ENCODE data around the gene PTGES.
"Not testable (repeated sequence)": the region's sequence is repeated elsewhere in the genome, so short reads cannot be mapped to it uniquely, and the experiment has no call there.

Gene PTGES, protein sequence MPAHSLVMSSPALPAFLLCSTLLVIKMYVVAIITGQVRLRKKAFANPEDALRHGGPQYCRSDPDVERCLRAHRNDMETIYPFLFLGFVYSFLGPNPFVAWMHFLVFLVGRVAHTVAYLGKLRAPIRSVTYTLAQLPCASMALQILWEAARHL

DNA sequence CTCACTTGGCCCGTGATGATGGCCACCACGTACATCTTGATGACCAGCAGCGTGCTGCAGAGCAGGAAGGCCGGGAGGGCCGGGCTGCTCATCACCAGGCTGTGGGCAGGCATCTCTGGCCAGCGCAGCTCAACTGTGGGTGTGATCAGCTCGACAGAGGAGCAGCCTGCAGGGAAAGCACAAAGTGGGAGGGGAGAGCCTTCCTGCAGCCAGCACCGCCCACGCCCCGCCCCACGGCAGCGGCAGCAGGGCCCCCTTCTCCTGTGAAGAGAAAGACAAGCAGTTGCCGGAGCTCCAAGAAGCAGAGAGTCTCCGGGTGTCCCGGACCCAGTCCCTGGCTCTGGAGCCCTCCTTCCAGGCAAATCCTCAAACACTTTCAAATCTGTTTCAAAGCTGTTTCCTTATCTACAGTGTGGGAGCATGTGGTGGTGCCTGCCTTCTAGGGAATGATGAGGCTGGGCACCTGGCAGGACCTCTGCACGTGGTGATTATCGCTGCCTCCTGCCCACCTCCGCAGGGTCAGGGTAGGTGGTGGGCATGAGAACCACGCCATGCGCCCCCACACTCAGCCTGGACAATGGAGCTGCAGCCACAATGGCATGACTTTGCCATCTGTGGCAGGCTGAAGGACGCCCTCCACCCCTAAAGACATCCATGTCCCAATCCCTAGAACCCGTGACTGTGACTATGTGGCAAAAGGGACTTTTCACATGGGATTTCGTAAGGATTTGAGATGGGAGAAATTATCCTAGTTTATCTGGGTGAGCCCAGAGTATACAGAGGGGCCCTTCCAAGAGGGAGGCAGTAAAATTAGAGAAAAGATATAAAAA lies at the start of gene PTGES:
TSS of gene PTGES (minus strand) at position 143 of the 830 bp plus-strand sequence. CDS start at position 113, 30 bp downstream.
- peak; percentile 34 for DNase-seq

DNA sequence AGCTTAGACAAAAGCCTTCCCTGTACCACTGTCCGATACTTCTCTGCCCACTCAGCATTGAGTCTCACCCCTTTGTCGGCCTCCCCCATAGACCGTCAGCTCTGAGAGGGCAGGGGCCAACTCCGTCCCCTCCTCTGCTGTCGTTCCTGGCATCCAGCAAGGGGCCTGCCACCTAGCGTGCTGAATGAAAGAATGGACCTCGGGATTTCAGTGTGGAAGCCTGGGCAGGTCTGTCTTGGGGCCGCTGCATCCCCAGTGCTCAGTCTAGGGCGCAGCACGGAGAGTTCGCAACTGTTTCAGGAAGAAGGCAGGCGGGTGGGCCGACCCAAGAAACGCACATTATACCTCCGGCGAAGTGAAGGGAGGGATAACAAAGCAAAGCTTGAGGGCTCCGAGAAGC lies 48.7 kb upstream of the PTGES start:
- DNase-seq, result no peak

DNA sequence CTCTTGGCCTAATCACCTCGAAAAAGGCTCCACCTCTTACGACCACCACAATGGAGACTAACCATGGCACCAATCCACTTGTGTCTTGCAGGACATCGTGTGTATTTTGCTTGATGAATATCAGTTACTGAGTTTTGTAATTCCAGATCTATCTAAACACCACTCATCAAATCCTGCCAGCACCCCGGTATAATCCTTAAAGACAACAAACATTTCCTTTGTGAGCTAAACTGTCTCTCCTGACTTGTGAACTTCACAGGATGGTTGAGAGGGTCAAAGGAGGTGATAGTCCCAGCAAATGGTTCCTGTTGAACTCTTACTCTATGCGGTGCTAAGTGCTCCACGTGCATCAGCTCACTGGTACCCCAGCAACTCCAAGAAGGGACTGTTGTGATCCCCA lies 46.1 kb upstream of the PTGES start:
- no peak for DNase-seq

DNA sequence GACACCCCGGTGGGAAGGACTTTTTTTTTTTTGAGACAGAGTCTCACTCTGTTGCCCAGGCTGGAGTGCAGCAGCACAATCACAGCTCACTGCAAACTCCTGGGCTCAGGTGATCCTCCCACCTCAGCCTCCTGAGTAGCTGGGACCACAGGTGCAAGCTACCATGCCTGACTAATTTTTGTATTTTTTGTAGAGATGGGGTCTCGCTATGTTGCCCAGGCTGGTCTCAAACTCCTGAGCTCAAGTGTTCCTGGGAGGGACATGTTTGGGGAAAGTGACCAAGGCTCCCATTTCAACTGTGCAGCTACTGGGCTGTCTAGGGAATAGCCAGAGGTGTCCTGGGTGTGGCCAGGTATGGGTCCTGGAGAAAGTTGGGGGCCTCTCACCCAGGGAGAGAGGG lies 43.2 kb upstream of the PTGES start:
- not testable (repeated sequence) for DNase-seq

DNA sequence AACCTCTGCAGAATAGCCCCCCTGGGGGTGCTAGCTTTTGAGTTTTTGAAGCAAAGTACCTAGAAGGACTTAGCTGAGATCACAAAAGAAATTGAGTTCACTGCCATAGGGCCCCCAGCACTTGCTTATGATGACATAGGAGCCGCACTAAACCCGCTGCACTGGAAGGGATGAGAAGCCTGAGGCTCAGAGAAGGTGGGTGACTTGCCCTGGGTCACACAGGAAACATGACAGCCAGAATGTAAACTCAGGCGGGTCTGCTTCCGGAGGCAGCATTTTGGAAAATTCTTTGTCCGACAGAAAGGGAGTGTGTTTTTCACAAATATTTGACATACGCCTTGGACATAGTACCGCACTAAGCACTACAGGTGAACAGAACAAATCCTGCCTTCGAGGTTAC lies 41.7 kb upstream of the PTGES start:
- no peak for DNase-seq

DNA sequence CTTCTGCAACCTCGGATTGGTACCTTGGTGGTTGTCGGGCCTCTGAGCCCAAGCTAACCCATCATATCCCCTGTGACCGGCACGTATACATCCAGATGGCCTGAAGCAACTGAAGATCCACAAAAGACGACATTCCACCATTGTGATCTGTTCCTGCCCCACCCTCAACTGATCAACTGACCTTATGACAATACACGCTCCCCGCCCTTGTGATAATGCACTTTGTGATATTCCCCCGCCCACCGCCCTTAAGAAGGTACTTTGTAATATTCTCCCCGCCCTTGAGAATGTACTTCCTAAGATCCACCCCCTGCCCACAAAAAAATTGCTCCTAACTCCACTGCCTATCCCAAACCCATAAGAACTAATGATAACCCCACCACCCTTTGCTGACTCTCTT lies 33.6 kb upstream of the PTGES start:
- no peak for DNase-seq

DNA sequence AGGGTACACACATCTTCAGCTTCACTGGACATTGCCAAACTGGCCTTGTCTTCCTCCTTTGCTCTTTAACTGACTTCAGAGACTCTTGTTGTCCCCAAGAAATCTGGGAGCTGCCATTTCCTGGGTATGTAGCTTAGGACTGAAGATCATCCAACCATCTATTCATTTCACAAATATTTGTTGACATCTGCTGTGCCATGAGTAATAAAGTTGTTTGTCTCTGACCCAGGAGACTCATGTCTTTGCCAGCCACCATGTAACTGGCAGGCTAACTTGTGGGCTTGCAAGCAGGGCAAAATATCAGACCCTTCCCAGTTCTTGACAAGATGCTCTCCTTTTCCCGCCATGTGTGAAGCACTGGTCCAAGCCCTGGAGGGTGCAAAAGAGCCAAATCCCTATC lies 33.0 kb upstream of the PTGES start:
- no peak for DNase-seq

DNA sequence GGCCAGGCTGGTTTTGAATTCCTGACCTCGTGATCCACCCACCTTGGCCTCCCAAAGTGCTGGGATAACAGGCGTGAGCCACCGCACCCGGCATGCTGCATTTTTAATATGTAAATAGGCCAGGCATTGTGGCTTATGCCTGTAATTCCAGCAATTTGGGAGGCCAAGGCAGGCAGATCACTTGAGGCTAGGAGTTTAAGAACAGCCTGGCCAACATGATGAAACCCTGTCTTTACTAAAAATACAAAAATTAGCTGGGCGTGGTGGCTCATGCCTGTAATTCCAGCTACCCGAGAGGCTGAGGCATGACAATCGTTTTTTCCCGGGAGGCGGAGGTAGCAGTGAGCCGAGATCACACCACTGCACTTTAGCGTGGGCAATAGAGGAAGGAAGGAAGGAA lies 32.1 kb upstream of the PTGES start:
- DNase-seq, result not testable (repeated sequence)

DNA sequence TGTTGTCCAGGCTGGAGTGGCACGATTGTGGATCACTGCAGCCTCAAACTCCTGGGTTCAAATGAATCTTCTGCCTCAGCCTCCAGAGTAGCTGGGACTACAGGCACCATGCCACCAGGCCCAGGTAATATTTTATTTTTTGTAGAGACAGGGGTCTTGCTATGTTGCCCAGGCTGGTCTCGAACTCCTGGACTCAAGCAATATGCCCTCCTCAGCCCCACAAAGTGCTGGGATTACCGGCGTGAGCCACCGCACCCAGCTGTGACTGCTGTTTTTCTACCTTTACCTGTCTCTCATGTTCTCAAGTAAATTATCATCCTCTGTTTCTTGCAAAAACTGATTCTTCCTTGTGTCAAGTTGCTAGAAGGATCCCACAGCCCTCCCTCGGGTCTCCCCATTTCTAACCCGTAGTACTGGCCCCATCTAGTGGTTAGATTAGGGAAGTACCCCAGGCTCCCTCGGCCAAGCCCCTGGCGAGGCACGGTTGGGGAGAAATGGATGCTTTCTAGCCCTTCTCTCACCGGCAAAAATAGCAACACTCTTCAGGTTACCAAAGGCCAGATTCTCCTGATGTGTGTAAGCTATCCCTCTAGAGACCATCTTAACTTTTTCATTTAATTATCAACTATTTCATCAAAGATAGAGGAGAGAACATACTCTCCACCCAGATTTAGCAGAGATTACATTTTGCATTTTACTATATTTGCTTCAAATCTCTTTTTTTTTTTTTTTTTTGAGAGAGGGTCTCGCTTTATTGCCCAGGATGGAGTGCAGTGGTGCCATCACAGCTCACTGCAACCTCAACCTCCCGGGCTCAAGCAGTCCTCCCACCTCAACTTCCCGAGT lies 30.9 kb upstream of the PTGES start:
- DNase-seq, result peak; percentile 64

DNA sequence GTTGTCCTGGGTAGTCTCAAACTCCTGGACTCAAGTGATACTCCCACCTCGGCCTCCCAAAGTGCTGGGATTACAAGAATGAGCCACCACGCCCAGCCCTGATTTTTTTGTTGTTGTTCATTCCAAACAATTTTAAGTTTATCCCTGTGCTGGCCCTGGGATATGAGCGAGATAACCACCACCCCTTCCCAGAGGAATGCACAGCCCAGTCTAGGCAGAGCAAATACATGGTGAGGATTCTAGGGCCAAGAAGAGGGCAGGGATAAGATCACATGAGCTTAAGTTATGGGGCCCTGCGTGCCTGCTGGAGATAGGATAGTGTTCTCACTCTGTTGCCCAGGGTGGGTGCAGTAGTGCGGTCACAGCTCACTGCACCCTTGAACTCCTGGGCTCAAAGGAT lies 29.1 kb upstream of the PTGES start:
- no peak for DNase-seq

DNA sequence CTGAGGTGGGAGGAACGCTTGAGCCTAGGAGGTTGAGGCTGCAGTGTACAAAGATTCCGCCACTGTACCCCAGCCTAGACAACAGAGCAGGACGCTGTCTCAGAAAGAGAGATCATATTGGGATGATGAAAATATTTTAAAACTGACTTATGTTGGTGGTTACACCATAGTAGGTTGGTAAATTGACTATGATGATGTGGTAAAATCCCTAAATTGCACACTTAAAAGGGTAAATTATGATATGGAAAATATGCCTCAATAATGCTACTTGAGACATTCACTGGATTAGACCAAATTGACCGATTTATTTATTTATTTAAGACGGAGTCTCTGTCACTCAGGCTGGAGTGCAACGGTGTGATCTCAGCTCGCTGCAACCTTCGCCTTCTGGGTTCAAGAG lies 28.3 kb upstream of the PTGES start:
- DNase-seq, result no peak

DNA sequence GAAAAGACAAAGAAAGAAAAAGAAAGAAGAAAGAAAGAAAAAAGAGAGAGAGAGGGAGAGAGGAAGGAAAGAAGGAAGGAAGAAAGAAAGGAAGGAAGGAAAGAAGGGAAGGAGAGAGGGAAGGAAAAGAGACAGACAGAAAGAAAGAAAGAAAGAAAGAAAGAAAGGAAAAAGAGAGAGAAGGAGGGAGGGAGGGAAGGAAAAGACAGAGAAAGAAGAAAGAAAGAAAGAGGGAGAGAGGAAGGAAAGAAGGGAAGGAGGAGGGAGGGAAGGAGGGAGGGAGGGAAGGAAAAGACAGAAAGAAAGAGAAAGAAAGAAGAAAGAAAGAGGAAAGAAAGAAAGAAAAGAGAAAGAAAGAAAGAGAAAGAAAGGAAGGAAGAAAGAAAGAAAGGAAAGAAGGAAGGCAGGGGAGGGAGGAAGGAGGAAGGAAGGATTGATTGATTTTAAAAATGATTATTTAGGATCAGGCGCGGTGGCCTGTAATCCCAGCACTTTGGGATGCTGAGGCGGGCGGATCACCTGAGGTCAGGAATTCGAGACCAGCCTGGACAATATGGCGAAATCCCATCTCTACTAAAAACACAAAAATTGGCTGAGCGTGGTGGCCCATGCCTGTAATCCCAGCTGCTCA lies 26.8 kb upstream of the PTGES start:
- no peak for DNase-seq

DNA sequence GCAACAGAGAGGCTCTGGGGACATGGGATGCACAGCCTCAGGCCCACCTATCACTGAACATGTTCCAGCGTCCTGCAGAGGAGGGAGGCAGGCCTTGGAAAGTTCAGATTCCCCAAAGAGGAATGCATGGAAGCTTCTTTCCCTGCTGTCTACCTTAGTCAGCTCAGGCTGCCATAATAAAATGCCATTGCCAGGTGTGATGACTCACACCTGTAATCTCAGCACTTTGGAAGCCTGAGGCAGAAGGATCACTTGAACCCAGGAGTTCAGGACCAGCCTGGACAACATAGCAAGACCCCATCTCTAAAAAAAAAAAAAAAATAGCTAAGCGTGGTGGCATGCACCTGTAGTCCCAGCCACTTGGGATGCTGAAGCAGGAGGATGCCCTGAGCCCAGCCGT lies 25.6 kb upstream of the PTGES start:
- DNase-seq, result no peak

DNA sequence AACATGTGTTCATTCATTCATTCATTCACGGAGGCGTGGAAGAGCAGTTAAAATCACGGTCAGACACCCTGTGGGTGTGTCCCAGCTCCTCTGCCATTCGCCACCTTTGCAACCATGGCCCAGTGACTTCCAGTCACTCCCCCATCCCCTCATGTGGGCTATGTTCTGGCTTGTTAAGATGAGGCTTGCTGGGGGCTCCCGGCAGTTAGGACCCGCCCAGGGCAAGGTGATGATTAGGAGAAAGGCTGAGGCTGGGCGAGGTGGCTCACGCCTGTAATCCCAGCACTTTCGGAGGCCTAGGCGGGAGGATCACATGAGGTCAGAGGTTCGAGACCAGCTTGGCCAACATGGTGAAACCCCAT lies 24.9 kb upstream of the PTGES start:
- DNase-seq, result no peak

DNA sequence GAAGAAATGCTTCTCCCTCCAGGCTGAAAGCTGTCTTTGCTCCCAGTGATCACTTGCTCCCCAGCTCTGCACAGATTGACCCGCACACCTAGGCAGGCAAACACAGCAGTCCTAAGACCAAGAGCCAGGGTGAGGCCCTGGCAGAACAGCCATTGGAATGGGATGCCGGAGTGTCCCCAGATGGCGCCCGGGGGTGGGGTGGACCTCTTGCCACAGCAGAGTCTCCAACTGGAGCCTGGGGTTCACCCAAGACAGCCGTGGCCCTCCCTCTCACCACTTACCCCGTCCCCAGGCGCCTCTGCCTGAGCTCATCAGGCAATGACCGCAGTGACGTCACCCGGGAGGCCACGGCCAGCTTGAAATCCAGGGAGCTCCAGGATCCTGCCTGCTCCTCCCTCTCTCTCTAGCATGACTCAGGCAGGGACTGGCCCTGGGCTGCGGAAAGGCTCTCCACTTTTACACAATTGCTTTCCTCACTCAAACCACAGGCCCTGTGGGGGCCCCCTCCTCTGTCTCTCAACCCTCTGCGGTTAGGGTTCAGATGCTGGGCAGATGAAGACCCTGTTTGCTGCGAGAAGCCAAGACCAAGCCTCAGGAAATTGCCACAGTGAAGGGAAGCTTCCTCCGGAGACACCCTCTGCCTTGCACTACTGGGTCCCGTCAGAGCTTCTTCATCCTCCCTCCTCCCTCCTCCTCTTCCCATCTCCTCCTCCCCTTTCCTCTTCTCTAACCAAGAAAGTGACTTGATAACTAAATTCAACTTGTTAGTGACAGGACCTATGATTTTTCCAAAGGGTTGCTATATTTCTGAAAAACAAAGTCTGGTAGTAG lies 24.3 kb upstream of the PTGES start:
- DNase-seq, result peak; percentile 78

DNA sequence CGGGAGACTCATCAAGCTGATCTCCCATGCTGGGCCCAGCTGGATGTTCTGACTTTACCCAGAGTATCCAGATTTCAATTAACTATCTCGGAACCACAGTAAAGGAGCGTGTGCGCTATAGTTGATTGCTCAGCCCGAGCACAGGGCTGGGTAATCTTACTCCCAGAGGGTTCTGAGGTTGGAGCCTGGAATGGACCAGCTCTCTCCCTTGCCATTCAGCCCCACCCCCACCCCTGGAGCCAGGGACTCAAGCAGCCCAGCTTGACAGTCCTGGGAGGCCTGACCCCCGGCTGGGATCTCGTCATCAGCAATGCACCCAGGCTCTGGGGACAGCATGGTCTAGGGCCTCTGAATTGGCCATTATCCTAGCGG lies 23.7 kb upstream of the PTGES start:
- DNase-seq, result no peak

DNA sequence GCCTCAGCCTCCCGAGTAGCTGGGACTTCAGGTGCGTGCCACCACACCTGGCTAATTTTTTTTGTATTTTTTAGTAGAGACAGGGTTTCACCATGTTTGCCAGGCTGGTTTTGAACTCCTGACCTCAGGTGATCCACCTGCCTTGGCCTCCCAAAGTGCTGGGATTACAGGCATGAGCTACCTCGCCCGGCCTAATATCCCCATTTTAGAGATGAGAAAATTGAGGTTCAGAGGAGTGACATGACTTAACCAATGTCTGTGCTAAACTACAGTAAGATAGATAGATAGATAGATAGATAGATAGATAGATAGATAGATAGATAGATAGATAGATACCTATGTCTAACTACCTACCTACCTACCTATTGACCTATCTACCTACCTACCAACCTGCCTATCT lies 23.3 kb upstream of the PTGES start:
- DNase-seq, result not testable (repeated sequence)

DNA sequence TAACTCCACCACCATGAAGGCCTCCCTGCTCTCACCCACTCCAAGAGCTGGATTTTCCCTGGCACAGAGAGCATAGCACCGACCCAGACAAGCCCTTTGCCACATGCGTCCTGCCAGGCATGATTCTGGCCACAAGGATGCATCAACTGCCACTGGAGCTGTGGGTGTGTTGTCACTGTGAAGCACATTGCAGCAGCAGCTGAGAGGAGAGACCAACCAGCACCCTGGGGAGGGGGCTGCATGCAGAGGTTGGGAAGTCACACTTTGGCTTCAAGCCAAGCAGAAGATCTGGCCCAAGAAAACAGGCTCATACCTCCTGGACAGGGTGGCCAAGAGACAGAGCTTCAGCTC lies 22.6 kb upstream of the PTGES start:
- DNase-seq, result no peak

DNA sequence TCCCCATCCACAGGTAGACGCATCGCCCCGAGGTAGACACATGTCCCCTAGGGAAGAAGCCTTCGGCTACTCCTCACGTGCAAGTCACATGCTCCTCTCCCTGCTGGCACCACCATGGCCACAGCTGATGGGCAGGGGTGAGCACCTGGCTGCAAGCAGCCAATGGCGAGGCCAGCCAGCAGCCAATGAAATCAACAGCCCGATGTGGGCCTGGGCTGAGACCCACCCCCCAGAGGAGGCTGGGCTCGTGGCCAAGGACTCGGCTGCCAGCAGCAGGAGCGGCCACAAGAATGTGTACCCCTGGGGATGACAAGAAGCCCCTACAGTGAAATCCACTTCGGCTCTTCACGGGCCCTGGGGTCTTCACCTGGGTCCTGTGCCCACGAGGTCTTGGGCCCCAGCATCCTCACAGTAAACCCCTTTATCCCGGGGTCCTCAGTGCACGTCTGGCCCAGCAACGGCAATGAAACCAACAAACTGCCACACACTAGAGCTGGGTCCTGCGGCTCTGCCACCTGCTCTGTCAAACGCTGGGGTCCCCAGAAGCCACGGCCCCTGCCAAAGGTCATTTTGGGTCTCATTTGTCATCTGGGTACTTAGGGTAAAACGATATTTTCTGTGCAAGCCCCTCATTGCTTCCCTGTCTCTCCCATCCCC lies 22.1 kb upstream of the PTGES start:
- DNase-seq, result peak; percentile 28

DNA sequence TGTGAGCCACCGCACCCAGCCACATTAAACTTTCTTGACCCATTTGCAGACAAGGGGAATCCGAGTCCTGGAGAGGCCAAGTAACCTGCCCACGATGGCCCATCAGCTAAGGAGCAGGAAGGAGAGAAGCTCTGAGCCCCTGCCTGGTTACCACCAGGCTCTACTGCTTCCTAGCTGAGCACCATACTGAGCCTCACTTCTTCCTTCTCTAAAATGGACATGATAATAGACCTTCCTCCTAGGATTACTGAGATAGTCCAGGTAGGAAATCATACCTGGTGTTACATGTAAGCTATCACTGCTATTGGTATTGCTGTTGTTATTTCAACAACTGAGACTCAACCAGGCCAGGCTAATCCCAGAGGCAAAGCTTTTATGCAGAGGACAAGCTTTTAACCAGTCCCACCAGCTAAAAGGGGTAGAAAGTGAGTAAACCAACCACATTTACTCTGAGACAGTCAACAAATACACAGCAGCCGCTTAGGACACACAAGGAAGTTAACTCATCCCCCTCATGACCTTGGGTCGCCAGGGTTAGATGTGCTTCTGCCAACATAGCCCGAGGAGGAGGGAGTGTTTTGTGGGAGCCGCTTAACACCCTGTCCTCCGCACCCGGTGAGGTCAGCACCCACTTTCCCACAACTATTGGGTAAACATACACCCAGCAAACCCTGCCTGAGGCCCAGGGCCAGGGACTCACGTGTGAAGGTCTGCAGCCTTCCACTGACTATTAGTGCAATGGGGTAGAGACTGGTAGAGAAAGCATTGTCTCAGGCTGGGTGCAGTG lies 20.6 kb upstream of the PTGES start:
- DNase-seq, result no peak

DNA sequence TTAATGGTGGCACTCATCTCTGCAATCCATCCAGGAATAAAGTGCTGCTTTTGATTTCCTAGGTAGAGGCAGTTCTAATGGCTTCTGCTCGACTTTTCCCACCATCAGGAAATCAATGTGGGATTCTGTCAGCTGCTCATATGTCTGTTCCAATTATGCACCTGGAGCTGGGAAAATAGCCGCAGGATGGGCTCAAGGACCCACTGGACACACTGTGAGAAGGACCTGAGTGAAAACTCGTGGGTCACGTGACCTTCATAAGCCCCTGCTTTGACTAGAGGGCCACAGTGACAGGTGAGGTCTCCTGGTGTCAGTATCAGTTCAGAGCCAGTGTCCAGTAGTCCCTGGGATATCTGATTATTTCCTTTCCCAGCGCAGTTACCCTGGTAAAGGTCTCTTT lies 17.9 kb upstream of the PTGES start:
- no peak for DNase-seq
